GM21423 (cell line): ENCODE results near the gene CSN3.
"Not testable (repeated sequence)": the region's sequence is repeated elsewhere in the genome, so short reads cannot be mapped to it uniquely, and the experiment has no call there.

Experiments used
- ATAC-seq: cut with Tn5 transposase; IDR thresholded peaks from one replicate; pipeline ENCODE4 v1.9.1; 2021; ENCODE audit warnings: mild to moderate bottlenecking, moderate library complexity; ENCODE audit not compliant: unreplicated experiment

Gene CSN3

GRCh38 chr4:70242297-70242696, at the start of gene CSN3:
Gene CSN3 (plus strand): TSS chr4:70242597. CDS start chr4:70244820, 2,223 bp downstream.
- not testable (repeated sequence) for ATAC-seq

- ATAC-seq, result no peak
Observed at GRCh38 chr4:70192895-70193294, 49.5 kb upstream of the CSN3 start.

GRCh38 chr4:70195425-70195824, 47.0 kb upstream of the CSN3 start, which contains the start of gene ODAM:
Gene ODAM (plus strand): TSS chr4:70195725. CDS start chr4:70196544, 819 bp downstream.
- no peak for ATAC-seq

- ATAC-seq, result no peak
Observed at GRCh38 chr4:70196857-70197256, 45.5 kb upstream of the CSN3 start.

- no peak for ATAC-seq
Observed at GRCh38 chr4:70197842-70198241, 44.6 kb upstream of the CSN3 start.

- no peak for ATAC-seq
Observed at GRCh38 chr4:70203601-70204000, 38.8 kb upstream of the CSN3 start.

GRCh38 chr4:70212752-70213151, 29.6 kb upstream of the CSN3 start:
- not testable (repeated sequence) for ATAC-seq

- ATAC-seq, result not testable (repeated sequence)
Observed at GRCh38 chr4:70216109-70216508, 26.3 kb upstream of the CSN3 start.

- not testable (repeated sequence) for ATAC-seq
Observed at GRCh38 chr4:70216550-70216949, 25.8 kb upstream of the CSN3 start.

GRCh38 chr4:70221389-70221788, 21.0 kb upstream of the CSN3 start:
- not testable (repeated sequence) for ATAC-seq

GRCh38 chr4:70221818-70222217, 20.6 kb upstream of the CSN3 start:
- not testable (repeated sequence) for ATAC-seq

GRCh38 chr4:70225824-70226223, 16.6 kb upstream of the CSN3 start, which contains the start of gene FDCSP:
Gene FDCSP (plus strand): TSS chr4:70226124. CDS start chr4:70231195, 5,071 bp downstream.
- ATAC-seq, result no peak

GRCh38 chr4:70236125-70236524, 6.3 kb upstream of the CSN3 start:
- ATAC-seq, result no peak

GRCh38 chr4:70239131-70239883, 3.1 kb upstream of the CSN3 start:
- ATAC-seq, result no peak

GRCh38 chr4:70239884-70240591, 2.4 kb upstream of the CSN3 start:
- ATAC-seq, result no peak

- no peak for ATAC-seq
Observed at GRCh38 chr4:70243091-70243490, 694 bp downstream of the CSN3 start.

GRCh38 chr4:70251250-70251944, 9.0 kb downstream of the CSN3 start:
- ATAC-seq, result no peak

GRCh38 chr4:70251945-70252277, 9.5 kb downstream of the CSN3 start:
- ATAC-seq, result no peak

- ATAC-seq, result no peak
Observed at GRCh38 chr4:70269674-70270073, 27.3 kb downstream of the CSN3 start.

GRCh38 chr4:70277121-70277520, 34.7 kb downstream of the CSN3 start:
- no peak for ATAC-seq

- ATAC-seq, result no peak
Observed at GRCh38 chr4:70280567-70280966, 38.2 kb downstream of the CSN3 start.

GRCh38 chr4:70288651-70289050, 46.3 kb downstream of the CSN3 start:
- ATAC-seq, result no peak
